Activated naive CD4-positive, alpha-beta T cell treated with Interleukin-2 at 50 U/mL for 16 hours (primary cell): ENCODE data around the gene SIMC1.
A peak's percentile ranks its signal among the peaks of the same experiment; 100 is the strongest.

Source experiments
- DNase-seq: peaks from one replicate; pipeline ENCODE4 v3.0.0-alpha.2; 2020

Gene SIMC1

DNA sequence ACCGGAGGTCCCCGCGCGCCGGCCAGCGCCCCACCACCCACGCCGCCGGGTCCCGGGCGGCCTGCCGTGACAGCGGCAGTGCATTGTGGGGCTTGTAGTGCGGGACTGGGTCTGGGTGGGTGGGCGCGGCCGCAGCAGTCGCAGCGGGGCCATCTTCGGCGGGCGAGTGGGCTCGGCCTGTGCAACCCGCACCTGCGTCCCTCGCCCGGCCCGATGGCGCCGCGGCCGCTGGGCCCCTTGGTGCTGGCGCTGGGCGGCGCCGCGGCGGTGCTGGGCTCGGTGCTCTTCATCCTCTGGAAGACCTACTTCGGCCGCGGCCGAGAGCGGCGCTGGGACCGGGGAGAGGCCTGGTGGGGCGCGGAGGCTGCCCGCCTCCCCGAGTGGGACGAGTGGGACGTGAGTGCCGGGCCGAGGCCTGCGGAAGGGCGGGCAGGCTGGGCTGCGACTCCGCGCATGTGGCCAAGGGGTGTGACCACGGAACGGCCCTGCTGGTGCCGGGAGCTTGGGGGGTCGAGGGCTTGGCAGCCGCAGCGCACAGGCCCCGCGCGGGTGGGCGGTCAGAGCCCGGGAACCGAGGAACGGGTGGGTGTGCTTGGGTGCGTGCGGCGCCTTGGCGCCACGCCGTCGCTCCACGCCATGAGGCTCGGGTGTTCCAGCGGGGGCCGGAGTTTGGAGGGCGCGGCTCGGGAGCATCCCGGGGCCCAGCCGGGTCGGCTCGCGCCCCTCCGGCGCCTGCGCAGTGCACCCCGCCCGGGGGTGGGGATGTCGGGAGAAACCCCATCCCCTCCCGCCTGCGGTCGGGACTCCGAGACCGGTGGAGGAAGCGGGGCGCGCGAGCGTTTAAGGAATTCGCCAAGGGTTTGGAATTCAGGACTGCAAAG lies 127.4 kb downstream of the SIMC1 start, which contains the start of gene ARL10:
TSS of gene ARL10 (plus strand) at position 137 of the 881 bp plus-strand sequence. CDS start at position 214, 77 bp downstream.
- peak; percentile 71 for DNase-seq

DNA sequence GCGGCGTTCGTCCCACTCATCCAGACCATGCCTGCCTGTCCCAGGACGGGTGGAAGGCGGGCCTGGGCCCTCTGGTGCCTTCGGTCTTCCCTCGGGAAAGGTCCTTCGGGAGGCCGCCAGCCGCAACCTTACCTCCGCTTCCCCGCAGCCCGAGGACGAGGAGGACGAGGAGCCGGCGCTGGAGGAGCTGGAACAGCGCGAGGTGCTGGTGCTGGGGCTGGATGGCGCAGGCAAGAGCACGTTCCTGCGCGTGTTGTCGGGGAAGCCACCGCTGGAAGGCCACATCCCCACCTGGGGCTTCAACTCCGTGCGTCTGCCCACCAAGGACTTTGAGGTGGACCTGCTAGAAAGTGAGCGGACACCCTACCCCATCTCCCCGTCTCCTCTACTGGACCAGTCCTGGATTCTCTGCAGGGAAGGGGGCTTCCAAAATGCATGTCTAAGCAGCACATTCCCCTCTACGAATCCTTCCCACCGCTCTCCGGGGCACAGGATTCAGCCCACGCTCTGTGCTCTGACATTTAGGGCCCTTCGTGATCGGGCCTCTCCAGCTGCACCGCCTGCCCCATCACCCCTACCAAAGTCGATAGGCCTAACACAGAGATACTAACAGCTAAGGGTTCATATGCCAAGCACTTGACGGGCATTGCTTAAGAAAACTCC lies 128.1 kb downstream of the SIMC1 start:
- DNase-seq, result no peak

DNA sequence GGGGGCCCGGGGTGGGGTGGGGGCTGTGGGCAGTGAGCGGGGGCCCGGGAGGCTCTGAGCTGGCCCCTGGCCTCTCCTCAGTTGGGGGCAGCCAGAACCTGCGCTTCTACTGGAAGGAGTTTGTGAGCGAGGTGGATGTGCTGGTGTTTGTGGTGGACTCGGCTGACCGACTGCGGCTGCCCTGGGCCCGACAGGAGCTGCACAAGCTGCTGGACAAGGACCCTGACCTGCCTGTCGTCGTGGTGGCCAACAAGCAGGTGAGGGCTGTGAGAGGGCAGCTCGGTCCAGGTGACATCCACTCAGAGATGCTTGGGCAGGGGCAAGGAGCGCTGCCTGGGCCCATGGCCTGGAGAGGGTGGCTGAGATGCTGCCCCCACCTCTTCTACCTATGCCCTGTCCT lies 130.5 kb downstream of the SIMC1 start:
- no peak for DNase-seq

DNA sequence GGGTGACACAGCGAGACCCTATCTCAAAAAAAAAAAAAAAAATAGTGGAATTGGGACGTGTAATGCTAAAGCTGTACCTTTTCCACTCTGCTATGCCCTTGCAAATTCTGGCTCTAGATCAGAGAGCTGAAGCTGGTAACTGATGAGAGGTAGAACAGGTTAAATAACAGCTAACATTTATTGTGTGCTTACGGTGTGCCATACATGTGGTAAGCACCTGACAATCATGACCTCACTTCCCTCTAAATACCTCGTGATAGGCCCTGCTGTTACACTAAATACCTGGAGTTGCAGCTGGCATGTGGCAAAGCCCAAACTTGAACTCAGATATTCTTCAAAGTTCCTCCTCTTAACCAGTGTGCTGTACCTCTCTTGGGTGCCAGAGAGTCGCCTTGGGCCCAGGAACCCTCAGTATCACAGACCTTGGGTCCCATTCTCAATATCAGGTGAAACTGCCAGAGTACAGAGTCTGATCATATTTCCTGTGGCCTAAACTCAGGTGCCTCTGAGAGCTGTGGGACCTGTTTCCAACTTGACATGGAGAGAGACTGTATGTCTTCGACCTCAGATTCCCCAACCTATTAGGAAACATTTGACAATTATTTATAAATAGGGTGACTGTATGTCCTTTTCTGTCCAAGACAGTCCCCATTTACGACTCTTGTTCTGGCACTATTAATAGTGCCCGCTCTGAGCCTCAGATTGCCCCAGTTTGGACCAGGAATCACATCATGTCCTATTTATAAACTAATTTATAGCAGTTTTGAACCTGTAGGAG lies 131.9 kb downstream of the SIMC1 start:
- no peak for DNase-seq

DNA sequence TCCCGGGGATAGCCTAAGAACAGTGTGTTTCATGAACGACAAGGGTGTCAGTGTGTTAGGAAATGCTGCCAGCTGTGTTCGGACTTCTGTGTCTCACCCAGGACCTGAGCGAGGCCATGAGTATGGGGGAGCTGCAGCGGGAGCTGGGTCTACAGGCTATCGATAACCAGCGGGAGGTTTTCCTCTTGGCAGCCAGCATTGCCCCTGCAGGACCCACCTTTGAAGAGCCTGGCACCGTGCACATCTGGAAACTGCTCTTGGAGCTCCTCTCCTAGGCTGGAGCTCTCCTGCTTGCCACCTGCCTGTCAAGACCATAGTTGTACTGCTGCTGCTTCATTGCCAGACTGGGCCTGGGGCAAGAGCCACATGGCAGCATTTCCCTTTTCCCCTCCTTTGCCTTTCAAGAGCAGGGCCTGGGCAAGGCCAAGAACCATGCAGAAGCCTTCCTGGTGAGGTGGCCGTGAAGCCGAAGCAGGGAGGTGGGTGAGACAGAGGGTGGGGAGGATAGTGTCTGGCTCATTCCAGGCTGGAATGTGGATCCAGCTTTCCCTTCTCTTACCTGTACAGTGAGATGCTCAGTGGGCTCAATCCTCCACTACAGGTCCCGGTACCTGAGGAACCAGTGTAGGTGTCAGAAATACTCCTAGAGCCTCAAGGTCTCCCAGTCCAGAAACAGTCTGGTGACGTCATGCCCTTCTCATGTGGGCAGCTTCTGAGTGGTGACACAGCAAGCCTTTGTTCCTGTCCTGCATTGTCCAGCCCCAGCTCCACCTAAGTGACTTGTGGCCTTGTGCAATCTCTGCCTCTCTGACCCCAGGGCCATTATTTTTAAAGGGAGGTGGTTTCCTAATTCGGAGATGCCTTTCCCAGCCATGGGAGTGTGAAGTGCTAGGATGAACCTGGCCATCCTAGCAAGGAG lies 133.7 kb downstream of the SIMC1 start:
- DNase-seq, result no peak

DNA sequence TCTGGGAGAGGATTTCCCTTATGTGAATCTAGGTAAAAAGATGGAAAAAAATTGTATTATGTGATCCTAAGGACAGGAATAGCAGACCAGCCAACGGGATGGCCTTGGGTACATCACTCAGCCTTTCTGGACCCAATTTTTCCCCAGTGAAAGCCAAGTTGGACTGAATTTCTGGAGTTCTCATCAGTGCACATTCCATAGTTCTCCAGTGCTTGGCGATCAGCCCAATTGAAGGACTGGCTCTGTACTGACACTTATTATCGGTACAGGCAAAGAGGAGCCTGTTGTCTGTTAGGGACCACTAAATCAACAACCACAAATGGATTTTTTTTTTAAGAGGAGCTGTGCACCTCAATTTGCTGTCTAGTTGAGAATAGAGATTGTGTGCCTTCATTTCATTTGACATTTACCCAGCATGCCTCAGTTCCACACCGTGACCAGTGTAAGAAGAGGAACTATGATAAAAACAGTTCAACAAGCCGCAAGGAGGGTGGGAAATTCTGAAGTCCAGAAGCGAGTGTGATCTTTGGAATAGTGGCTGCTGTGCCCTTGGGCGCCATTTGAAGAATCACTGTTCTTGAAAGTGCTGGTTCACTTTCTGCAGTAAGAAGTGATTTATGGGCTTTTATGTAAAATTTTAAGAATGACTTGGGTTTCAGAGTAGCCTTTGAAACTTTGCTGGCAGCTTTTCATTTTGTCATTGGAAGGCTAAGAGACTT lies 135.0 kb downstream of the SIMC1 start:
- DNase-seq, result no peak

DNA sequence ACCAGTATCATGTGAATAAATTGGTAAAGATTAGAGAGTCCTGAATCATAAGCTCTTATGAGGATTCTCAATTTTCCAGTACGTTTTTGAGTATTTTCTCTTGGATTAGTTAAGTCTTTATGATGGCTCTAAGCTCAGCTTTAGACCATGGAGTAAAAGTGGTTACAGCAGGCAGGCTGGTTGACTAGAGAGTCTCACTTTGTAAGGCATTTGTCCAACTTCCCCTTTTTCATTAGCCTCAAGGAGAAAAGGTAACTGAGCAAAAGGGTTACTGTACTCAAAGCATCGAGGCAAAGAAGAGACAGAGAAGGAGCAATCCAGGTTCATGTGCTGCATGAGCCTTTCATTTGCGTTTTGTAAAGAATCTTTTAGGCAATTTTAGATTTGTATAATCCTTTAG lies 141.7 kb downstream of the SIMC1 start:
- DNase-seq, result no peak

DNA sequence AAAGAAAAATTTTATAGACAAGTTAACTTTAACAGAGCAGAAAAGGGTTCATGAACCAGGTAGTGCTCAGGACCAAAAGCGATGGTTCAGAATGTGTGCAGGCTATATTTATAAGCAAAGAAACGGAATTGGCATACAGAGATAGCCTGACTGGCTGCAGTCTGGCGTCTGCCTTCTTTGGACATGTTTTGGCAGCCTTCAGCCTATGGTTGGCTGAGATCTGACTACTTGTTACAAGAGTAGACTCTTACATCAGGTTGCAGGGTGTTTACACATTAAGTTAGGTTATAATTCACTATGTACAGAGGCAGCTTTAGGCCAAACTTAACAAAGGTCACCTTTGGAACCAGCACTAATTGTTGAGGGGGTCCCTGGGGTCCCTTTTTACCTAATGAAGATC lies 143.2 kb downstream of the SIMC1 start:
- no peak for DNase-seq

DNA sequence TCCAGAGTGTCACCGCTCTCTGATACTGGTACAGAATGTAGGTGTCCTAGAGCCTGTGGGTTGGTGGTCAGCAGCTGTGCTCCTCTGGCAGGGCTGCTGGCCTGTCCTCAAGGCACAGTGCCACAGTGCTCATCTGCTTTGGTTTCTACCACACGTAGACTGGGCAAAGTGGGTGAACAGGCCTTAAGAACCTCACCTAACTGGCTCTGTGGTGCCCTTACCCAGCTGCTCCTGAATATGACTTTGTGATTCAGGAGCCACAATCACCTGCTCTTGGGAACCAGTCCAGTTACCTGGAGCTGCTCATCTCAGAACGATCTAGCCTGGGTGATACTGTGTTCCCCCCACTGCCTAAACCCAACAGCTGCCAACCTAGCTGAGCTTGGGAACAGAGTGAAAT lies 143.8 kb downstream of the SIMC1 start:
- no peak for DNase-seq

DNA sequence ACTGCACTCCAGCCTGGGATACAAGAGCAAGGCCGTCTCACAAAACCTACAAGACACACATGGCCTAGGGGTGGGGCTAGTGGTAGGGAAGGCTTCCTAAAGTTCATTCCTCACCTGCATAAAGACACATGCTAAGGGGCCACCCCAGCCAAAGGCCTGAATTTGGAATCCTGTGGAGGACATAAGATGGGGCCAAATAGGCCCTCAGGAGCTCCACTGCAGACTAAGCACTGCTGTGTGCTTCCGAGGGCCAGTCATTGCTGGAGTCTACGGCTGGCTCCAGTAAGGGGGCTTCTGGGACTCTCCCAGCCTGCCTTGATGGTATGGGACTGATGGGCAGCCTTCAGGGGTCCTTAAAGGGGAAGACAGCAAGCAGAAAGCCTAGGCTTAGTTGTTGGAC lies 144.5 kb downstream of the SIMC1 start:
- no peak for DNase-seq

DNA sequence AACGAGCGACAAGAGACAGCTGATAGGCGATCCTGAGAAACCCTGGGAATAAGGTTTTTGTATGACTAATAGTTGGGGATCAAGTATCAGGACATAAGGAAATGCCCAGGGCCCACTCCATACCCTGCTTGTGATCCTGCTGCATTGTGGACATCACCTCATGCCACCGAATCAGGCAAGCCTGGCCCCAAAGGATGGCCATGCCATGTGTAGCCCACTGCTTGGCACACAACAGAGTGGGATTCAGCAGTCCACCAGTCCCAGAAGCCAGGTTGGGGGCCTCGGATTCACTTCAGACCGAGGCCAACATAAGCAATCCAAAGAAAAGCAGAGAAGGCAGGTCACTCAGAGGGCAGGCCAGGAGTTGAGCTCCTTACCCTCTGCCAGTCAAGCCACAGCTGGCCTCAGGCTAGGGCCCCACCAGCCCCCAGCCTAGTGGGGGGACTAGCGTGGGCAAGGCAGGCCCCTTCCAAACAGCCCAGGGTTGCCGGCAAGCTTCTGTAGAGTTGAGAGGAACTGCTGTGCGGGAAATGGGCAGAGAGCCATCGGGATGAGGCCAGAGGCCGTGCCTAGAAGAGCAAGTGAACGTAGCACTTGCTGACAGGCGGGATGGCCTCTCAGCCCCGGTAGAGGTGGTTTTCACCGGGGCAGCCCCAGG lies 145.2 kb downstream of the SIMC1 start:
- DNase-seq, result no peak

DNA sequence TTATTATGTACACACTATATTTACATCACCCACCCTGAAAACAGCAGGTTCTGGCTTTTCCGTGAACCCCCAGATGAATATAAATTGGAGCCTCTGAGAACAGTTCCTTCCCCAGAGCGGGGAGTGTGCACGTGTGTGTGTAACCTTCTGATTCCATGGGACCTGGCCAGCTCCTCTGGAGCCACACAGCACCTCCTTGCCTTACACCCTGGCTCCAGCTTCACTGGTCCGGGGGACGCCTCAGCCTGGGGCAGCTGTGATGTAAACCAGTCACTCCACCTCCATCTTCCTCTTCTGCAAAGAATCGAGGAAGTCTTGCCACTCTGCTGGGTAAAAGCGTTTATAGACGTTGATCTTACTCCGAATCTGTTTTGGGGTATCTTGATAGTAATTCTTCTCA lies 145.7 kb downstream of the SIMC1 start:
- DNase-seq, result no peak

DNA sequence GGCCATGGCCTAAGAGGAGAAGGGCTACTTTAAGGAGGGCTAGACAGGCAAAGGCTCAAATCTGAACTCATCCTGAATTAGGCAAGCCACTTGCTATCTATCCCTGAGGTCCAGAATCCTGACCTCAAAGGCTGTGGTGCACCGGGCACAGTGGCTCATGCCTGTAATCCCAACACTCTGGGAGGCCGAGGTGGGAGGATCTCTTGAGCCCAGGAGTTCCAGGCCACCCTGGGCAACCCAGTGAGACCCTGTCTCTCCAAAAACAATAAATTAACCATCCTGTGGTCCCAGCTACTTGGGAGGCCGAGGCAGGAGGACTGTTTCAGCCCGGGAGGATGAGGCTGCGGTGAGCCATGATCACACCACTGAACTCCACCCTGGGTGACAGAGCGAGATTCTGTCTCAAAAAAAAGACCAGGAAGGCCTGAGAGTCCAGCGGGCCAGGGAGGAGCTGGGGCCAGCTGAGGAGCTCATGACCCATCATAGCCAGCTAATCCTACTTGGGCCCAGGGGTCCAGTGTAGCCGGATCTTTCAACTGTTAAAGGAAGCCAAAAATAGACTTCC lies 146.2 kb downstream of the SIMC1 start:
- no peak for DNase-seq

DNA sequence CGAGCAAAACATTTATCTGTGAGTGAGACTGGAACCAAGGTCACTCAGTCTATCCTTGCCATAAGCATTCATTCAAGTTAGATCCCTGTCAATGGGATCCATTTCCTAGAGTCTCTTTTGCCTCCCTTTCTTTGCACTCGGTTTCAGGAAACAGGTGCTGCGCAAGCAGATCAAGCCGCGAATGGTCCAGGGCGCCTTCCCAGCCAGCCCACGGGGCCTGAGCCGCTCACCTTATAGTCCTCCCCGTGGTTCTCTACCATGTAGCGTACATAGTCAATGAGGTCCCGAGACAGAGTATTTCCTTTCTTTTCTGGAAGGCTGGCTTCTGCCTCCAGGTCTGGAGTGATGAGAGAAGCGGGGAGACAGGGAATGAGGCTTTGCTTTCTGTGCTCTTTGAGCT lies 146.8 kb downstream of the SIMC1 start:
- no peak for DNase-seq

DNA sequence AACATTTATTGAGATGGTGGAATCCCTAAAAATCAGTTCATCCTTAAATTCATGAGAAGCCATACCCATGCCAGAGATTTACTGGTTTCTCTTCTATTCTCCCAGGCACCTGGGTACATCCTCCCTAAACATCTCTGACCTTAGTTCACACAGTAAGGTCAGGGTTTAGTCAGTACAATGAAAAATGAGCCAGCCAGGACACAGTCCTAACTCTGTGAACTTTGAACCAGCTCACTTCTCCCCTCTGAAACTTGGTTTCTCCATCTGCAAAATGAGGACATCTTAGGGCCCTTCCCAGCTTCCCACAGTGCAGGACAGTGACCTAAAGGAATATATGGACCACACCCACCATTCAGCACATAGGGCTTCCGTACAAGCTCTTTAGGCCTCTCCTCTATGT lies 148.3 kb downstream of the SIMC1 start:
- DNase-seq, result no peak

DNA sequence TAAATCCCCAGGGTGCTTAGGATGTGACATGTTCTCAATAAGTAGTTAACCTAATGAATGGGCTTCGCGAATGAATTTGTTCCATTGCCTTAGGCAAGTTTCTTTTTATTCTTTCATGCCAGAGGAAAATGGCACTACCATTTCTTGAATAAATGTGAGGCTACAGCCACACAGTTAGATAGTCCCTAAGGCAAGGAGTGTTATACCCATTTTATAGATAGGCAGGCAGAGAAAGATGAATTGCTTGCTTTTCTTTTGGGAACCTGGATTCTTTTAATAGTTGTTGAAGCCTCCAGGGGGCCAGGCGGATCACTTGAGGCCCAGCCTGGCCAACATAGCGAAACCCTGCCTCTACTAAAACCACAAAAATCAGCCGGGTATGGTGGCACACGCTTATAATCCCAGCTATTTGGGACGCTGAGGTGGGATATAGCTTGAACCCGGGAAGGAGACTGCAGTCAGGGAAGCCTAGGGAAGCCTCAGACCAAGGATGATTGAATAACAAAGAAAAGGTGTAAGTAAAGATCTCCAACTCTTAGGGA lies 149.2 kb downstream of the SIMC1 start:
- no peak for DNase-seq

DNA sequence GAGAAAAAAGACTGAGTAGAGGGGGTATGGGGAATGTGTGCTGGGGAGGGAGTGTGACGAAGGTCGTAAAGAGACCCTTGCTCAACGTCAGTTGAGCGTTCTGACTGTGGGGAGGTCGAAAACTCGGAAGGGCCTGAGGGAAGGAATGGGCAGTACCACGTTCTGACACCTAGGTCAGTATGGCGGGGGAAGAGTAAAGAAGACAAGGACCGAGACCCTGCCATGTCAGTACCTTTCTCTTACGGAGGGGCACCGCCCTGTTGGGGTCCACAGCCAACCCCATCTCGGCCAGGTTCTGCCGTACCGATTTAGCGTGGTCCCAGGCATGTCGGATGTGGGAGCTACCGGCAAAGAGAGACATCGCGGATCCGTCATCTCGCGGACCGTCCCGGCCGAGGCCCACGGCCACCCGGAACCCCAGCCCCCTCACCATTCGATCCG lies 149.8 kb downstream of the SIMC1 start:
- no peak for DNase-seq

DNA sequence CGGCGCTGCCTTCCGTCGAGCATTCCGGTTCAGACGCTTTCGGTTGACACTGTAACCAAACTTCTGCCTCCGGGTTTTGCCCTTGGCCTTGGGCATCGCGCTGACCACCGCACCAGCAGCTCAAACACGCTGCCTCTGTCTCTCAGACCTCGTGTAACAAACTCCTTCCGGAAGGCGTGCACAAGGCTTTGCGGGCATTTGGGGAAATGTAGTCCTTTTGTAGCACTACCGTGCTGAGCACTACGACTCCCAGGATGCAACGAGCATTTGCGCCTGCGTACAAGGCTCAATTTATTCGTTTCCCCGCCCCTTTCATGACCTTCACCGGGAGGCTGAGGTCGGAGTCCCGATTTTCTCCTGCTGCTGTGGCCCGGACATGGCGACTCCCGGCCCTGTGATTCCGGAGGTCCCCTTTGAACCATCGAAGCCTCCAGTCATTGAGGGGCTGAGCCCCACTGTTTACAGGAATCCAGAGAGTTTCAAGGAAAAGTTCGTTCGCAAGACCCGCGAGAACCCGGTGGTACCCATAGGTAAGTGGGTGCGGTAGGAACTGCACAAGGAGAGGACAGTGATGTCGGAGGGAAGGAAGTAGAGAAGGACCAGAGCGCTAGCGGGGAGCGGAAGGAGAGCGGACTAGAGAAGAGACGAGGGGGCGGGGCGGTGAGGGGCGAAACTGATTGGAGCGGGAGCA lies 150.4 kb downstream of the SIMC1 start, which contains the start of the genes HIGD2A and NOP16:
TSS of gene HIGD2A (plus strand) at position 308 of the 691 bp plus-strand sequence. CDS start at position 377, 69 bp downstream.
TSS of gene NOP16 (minus strand) at position 155 of the 691 bp plus-strand sequence. CDS start at position 96, 59 bp downstream.
- DNase-seq, result peak; percentile 99
